Stimulated activated CD4-positive, alpha-beta T cell treated with anti-CD3 and anti-CD28 coated beads, Interleukin-15, amount 100 ng/mL, for 1 hour (primary cell): ENCODE data around the gene FAM25G.
"Not testable (repeated sequence)": the region's sequence is repeated elsewhere in the genome, so short reads cannot be mapped to it uniquely, and the experiment has no call there.

Experiments
- DNase-seq, 2 donors: peaks; one replicate each; pipeline ENCODE4 v3.0.0-alpha.2; 2020; ENCODE audit warnings: low read depth in 1 of 2, low spot score in 1 of 2

FAM25G gene

DNA sequence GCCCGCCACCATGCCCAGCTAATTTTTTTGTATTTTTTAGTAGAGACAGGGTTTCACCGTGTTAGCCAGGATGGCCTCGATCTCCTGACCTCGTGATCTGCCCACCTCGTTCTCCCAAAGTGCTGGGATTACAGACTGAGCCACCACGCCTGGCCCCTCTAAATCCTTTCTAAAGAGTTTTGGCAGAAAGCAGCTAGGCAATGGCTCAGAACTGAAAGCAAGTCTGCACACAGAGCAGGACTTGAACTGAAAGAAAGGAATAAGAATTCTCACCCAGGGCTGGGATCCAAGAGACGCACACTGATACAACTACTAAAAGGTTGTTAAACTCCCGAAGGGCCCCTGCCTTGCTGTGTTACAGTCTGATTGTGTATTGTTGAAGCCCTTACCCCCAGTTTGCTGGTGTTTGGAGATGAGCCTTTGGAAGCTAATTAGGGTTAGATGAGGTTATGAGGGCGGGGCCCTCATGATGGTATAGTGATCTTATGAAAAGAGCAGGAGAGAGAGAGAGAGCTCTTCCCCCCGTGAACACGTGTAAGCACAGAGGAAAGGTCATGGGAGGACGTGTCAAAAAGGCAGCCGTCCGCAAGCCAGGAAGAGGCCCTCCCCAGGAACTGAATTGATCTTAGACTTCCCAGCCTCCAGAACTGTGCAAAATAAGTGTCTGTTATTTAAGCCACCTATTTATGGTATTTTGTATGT, 26.1 kb downstream of the FAM25G start:
- not testable (repeated sequence) for DNase-seq

DNA sequence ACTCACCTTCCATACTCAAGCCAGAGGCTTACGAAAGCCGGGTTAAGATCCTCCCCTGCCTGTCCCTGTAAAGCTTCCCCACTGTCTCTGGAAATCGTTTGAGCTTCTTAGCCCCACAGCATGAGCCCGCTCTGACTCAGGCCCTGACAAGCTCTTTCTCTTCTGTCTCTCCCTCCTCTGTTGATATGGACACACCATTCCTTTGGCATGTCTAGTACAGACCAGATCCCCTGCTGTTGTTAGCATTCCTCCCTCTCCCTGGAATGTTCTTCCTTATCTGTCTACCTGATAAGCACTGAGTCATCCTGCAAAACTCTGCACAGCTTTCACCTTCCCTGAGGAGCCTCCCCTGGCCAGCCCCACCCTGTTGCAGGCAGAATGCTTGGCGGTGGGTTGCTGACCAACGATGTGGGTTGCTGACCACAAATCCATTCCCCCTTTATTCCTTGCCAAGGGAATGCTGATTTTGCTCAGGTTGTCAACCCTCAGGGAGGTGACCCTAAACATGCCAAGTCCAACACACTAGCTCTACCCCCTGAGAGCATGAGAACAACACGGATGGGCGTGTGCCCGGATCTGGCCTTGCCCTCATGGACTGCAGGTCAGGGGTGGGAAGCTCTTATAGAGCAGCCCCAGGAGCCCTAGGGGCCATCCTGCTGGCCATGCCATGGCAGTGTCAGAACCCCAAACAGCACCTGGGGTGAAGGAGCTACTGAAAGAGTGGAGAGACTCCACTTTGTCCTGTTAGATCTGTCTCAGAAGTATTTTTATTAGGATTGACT, 28.7 kb downstream of the FAM25G start:
- not testable (repeated sequence) for DNase-seq

DNA sequence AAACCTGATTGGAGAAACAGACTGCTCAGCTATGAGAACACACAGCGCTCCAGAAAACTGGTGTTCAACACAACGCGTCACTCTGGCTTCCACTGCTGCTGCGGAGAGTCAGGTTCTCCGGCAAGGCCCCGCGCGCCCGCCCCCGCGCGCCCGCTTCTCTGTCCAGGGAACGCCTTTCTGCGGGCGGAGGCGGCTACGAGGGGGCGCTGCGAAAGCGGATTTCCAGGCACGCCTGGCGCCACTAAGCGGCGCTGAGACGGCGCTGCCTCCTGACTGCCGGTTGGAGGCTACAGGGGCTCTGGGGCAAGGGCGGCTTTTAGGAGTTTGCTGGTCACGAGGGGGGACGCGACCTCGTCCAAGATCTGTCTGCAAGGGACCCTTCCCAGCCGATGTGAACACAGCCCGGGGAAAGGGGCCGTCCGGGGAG, 30.2 kb downstream of the FAM25G start:
- DNase-seq, result not testable (repeated sequence)

DNA sequence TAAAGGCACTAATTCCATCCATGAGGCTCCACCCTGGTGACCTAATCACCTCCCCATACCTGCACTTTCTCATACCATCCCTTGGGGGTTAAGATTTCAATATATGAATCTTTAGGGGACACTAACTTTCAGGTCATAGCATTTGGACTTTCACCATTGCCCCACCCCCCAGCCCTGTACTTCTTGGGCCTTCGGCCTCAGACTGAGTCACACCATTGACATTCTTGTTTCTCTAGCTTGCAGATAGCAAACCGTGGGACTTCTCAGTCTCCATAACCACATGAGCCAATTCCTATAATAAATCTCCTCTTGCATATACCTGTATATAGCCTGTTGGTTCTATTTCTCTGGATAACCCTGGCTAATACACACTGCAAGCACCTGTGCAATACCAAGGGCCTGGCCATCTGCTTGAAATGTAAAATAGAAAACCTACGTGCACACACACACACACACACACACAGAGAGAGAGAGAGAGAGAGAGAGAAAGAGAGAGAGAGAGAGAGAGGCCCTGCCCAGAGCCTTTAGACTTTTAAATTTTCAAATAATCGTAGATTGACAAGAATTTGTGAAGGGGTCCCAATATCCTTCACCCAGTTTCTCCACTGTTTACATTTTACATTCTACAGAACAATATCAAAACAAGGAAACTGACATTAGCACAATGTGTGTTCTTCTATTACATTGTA, 32.9 kb downstream of the FAM25G start:
- DNase-seq, result no peak

DNA sequence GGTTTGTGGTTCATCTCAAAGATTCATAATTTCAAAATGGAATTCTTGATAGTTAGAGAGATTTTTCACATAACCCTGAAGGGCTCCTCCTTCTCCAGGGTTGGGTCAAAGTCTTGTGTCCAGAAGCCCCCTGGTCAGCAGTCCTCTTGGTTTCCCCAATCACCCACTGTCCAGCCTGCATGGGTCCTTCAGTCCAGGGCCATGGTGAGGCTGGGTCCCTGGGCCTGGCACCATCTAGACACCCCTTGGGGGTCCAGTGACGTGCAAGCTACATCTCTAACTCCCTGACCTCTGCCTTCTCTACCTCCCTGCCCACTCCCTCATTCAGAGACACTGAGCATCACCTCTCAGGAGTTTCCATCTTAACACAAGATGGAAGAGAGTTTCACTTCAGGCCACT, 33.7 kb downstream of the FAM25G start:
- DNase-seq, result no peak

DNA sequence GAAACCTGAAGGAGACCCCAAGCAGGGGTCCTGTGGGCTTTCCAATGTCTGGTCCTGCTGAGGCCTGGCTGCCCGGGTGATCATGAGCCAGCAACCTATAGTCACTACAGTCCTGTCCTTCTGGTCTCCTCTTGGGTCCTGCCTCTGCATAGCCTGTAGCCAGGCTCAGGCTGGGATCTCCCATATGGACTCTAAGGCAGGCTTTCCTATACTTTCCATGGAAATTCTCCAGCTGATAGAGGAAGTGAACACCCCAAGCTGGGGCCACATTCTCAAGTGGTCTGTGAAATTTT, 34.0 kb downstream of the FAM25G start:
- no peak for DNase-seq

DNA sequence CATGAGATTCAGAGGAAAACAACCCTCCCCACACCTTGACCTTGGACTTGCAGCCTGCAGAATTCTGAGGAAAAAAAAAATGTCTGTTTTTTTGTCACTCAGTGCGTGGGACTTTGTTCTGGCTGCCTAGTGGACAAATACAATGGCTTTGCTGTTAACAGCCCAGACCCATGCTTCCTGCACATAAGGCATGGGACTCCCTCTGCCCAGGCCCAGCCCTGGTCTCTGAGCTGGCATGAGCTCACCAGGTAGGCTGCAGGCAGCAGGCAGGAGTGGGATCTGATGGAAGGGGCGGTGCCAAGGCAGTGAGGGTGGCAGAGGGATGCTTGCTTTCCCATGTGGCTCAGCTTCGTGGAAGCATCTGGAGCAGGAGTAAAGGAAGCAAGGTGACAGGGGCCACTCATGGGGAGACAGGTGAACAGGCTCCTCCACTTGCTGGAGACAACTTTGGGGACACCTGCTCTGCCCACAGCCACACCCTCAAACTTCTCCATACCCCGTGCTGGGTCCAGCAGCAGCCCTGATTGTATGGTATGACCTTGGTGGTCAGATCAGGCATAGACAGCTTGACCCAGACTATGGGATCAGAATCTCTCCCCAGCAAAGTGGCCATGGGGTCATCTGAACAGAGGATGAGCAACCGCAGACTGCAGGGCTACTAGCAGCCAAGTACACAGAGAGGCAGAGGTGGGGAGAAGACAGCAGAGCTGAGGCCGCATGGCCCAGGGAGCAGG, 34.5 kb downstream of the FAM25G start:
- no peak for DNase-seq

DNA sequence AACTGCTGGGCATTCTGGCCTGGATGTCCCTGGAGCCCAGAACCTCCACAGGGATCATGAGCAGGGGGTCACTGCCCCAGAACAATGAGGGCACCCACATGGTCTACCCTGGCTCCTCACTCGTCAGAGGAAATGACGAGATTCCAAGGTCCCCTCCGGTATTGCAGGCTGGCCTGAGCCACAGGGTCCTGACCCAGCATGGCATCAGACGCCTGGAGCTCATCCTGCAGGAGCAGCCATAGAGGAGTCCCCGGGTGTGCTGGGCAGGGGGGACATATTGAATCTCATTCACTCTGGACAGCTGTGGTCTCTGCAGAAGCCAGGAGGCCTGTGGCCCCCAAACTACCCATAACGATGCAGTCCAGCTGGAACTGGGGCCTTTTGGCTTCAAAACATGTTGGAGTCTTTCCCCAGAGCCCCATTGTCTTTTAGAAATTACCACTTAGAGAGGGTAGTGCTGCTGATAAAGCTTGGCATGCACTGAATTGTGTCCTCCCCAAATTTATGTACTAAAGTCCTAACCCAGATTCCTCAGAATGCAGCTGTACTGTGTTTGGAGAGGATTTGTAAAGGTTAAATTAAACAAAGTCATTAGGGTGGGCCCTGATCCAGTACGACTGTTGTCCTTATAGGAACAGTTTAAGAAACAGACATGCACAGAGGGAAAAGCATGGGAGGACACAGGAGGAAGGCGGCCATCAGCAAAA, 35.3 kb downstream of the FAM25G start:
- no peak for DNase-seq

DNA sequence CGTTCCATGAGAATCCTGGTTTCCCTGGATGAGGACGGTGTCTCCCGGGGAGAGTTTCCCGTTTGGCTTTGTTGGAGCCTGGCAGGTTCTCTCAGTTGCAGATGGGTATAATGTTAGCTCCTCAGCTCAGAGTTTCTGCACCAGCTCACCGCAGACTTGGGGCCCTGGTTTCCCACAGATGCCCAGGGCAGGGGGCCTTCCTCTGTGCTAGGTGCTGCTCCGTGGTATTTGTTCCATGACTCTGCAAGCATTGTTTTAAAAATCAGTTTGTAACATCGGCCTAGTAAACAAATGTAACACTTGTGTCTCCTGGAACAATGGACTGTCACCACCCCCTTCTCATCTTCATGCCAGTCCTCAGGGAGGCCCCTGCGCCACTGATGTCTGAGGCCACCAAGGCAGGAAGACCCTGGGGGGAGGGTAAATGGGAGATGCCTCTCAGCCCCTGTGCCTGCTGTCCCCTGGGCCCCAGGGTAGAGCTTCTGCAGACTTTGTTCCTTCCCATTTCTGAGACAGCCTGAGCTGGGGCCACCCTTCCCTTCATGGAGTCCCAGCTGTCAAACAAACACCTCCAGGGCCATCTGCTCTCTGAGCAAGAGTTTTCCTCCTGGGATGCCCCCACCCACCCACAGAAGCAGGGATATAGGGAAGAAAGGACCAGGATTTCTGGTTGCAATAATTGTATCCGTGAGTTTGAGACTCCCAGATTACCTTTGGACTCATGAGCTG, 36.0 kb downstream of the FAM25G start:
- DNase-seq, result not testable (repeated sequence)

DNA sequence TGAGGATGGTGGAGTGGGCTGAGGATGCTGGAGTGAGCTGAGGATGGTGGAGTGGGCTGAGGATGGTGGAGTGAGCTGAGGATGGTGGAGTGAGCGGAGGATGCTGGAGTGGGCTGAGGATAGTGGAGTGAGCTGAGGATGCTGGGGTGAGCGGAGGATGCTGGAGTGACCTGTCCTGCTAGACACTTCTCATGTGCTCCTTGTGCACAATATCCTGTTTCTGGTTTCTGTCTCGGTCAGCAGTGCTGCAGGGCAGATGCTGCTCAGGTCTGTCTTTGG, 36.8 kb downstream of the FAM25G start:
- no peak for DNase-seq

DNA sequence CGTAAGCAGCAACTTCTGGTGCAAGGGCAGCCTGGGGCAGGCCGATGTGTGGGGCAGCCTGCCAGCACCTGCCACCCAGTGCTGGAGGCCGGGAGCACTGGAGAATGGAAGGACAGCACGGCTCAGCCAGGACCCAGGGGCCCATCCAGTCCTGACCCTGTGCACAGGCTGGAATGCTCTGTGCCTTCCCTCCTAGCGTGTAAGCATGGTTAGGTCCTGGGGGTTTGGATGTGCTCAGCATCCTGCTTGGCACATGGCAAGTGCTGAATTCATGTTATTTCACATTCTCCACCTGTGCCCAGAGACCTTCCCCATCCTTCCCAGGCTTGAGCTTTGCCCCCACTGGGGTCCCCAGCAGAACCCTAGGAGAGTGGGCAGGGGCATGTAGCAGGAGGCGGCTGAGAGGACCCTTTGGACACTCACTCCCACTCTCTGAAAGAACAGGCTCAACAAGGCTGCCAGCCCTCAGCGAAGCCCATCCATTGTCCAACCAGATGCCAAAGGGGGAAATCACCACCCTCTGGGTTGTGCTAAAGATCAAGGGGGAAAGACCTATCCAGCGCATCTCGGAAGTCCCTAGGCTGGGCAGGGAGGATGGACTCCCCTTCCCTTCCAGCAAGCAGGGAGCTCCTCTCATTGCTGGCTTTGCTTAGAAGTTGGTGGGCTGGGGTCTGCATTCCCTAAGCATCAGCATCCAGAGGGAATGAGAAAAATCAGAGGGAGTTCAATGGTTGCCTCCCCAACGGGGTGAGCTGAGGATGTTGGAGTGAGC, 37.3 kb downstream of the FAM25G start:
- DNase-seq, result no peak

DNA sequence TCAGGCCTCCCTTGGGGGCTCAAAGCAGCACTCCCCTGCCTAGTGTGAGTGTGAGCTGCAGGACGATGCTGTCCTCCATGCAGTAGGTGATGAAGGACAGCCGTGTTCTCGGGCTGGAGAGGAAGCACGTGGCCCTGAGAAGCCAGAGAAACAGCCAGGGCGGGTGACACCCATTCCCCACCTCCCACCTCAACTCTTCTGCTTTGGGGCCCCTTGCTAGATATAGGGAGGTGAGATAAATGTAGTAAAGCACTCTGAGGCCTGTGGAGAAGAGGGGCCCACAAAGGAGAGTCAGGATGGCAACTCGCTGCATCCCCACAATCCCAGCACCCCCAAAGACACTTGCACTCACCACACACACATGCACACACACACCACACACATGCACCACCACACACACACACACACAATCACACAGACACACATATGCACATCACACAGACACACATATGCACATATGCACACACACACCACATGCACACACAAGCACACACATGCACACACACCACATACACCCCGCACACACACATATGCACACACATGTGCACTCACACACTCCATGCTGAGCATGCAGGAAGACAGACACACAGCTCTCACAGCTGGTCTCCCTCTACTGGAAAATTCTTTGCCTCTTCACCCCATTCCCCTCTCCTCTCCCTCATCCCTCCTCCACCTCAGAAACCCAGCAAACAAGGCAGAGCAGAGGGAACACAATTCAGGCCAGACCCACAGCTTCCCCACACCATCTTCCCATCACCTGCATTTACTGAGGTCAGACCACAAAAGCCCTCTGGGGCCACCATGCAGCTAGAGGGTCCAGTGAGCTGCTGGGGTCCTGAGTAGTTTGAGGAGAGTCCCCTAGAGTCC, 38.1 kb downstream of the FAM25G start:
- DNase-seq, result no peak

DNA sequence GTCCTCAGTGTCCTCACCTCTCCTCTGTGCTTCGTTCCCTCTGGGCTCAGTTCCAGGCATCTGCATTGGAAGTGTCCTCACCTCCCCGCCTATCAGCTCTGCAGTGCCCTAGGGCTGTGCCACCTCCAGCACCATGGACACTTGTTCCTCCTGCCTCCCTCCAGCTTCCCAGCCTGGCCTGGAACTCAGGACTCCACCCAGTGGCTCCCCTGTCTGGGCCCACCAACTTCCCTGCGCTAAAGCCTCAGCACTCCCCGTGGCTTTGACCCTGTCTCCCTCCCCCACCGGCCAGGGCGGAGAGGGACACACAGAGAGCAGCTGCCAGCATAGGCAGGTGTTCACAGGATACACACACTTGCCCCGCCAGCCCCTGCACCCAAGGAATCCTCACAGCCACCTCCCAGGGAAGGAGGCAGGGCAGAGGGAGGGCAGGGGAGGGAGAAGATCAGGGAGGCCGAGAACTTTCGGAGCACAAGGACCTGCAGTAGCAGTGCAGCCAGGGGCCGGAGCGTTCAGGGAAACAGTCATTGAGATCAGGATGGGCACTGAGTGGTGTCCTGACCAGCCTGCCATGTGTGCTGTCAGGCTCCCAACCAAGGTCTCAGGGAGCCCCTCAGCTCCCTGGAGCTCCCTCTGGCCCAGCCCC, 38.9 kb downstream of the FAM25G start:
- DNase-seq, result no peak

DNA sequence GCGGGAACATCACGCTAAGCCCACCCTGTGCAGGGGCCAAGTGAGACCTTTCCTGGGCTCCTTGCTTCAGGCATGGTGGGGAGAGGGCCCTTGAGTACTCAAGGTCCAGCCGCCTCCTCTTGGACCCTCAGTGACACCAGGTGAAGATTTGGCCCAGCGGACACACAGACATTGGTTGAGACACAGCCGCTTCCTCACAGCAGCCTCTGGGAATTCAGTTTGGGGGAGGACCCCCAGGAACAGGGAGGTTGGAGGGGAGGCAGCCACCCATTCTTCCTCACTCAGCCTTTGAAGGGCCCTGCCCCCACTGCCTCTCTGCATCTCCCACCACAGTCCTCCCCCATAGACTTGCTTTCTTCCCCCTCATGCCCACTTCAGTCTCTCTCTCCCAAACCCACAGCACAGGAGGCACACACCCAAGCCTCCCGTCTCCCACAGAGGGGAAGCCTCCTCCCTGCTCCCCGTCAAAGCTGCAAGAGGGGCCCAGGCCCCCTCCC, 39.5 kb downstream of the FAM25G start:
- no peak for DNase-seq

DNA sequence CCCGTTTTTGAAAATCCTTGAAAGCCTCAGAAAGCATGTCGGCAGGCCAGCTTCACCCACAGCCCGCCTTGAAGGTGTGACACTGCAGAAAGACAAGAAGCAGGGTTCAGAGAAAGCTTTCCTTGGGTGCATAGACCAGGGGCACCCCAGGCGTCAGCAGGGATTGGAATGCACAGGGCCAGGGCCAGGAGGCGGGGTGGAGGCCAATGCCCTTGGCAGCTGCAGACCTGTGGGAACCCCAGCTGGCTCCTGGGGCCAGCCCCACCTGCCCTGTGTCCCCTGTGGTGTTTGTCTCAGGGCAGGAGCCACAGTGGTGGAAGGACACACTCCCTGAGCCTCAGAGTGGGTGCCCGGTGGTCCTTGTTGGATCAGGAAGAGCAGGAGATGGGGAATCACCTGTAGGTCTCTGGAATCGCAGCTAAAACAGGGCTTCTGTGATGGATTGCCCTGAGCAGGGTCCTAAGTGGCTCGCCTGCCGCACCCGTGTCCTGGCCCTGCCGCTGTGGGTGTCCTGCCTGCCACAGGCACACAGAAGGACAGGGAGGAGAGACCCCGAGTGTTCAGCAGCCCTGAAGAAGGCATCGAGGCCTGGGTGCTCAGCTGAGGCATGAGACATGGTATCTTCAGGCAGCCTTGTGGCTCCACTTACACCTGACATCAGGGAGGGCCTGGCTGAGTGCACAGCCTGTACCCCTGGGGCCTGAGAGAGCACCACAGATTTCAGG, 40.1 kb downstream of the FAM25G start:
- no peak for DNase-seq

DNA sequence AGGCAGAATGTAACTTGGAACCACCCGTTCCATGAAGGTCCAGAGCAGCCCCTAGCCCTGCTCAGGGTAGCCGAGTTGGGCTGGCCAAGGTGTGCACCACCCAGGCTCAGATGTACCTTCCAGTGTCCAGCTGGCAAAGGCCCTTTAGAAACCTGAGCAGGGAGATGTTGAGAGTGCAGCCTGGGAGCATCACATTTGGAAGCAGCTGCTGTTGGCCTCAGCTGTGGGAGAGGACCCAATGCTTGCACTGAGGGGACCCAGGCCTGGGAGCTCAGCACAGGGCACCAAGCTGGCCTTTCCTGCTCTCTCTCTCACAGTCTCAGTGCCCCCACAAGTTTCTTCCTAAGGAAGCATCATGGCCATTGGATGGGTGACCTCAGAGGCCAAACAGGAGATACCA, 41.1 kb downstream of the FAM25G start:
- no peak for DNase-seq

DNA sequence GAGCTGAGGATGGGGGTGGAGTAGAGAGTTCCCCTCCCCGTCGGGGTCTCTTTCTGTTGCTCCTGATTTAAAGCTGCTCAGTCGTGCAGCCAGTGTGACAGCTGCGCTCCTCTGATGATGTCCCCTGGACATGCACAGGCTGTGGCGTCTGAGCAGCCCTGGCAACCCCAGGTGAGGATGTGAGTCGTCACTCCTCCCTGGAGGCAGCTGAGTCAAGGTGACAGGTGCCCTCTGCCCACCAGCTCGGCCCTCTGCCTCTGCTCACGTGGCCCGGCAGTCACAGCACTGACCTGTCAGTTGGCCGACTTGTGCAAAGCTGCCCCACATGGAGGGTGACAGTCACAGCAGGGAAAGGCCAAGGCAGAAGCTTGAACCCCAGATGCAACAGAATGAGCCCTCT, 41.5 kb downstream of the FAM25G start:
- DNase-seq, result no peak
